ENCODE results near the gene TGM6. TPM values are rescaled to one million over a fixed set of nuclear protein-coding genes. Genes with fewer than 3 reads are reported as not detected.

The TGM6 gene
- polyA plus RNA-seq (2013, experiment 1 of 2): not detected
- not detected for polyA plus RNA-seq (2013, experiment 2 of 2)

- Histone ChIP-seq H3K27ac (ENCODE audit: low read length, poor library complexity, severe bottlenecking) (no peak within 1 kb of the TSS), H3K27me3 (ENCODE audit: control insufficient read depth in 1 of 2, insufficient read depth in 1 of 2, low read length in 2 of 2) (peaks cover 0 to 22% of the 10 kb centered on the region in 2 experiments), H3K4me1 (ENCODE audit: control insufficient read depth, insufficient read depth, low read depth, low read length) (no peaks in the 10 kb centered on the region), H3K9me3 (ENCODE audit: control insufficient read depth, low read length) (no peaks in the 10 kb centered on the region), H2BK12ac (ENCODE audit: low read length in 2 of 2) (no peak within 1 kb of the TSS), H3K23ac (ENCODE audit: low read length in 2 of 2) (no peak within 1 kb of the TSS), H2BK5ac (ENCODE audit: low read depth, low read length, poor library complexity, severe bottlenecking) (no peak within 1 kb of the TSS), H3K36me3 (ENCODE audit: control insufficient read depth in 1 of 2, insufficient read depth in 2 of 2, low read depth in 1 of 2, low read length in 2 of 2) (no peaks in the 10 kb centered on the region), H3K4me3 (ENCODE audit: insufficient read depth in 1 of 2, low read depth in 1 of 2, low read length in 2 of 2) (no peak within 1 kb of the TSS), H2BK120ac (ENCODE audit: low read depth, low read length) (no peak within 1 kb of the TSS), H4K91ac (ENCODE audit: low read length) (no peak within 1 kb of the TSS), H3K79me1 (replicated peaks; ENCODE audit: low read length, poor library complexity, severe bottlenecking) (no peaks in the 10 kb centered on the region), H4K8ac (ENCODE audit: low read length) (no peak within 1 kb of the TSS), H3K4me2 (ENCODE audit: low read length, poor library complexity, severe bottlenecking) (no peak within 1 kb of the TSS), H2AK5ac (ENCODE audit: low read length, severe bottlenecking) (no peak within 1 kb of the TSS), H3K9ac (ENCODE audit: low read length) (no peak within 1 kb of the TSS), H3K4ac (ENCODE audit: low read depth in 1 of 2, low read length in 2 of 2) (no peak within 1 kb of the TSS), H2AFZ (ENCODE audit: low read depth, low read length) (no peak within 1 kb of the TSS), H3K14ac (ENCODE audit: low read length in 2 of 2) (no peak within 1 kb of the TSS), H2BK15ac (ENCODE audit: low read depth, poor library complexity, severe bottlenecking) (no peak within 1 kb of the TSS), H3K18ac (ENCODE audit: low read depth in 1 of 2, low read length in 2 of 2) (no peak within 1 kb of the TSS)
- WGBS: 89% methylated on average over 10 of the region's 10 CpGs
- no peak for DNase-seq
Measured at GRCh38 chr20:2380601-2381000, at the start of gene TGM6. Gene TGM6, plus strand, starts transcription at chr20:2380901. Its CDS starts 68 bp downstream, at chr20:2380969.

- WGBS: 65% methylated on average over 5 of the region's 5 CpGs
Measured at GRCh38 chr20:2331106-2331505, 49.6 kb upstream of the TGM6 start.

GRCh38 chr20:2331901-2332565 lies 48.7 kb upstream of the TGM6 start:
- H3K14ac ChIP-seq (ENCODE audit: low read length in 2 of 2): no peak overlapping the region
- H3K36me3 ChIP-seq (ENCODE audit: control insufficient read depth in 1 of 2, insufficient read depth in 2 of 2, low read depth in 1 of 2, low read length in 2 of 2): no peaks in the 10 kb centered on the region
- H4K8ac ChIP-seq (ENCODE audit: low read length): no peak overlapping the region
- no peak for DNase-seq
- H2BK15ac ChIP-seq (ENCODE audit: low read depth, poor library complexity, severe bottlenecking): no peak overlapping the region
- no peak overlapping the region for H2BK120ac ChIP-seq (ENCODE audit: low read depth, low read length)
- H3K9me3 ChIP-seq (ENCODE audit: control insufficient read depth, low read length): no peaks in the 10 kb centered on the region
- no peak overlapping the region for H3K9ac ChIP-seq (ENCODE audit: low read length)
- WGBS: 85% methylated on average over 16 of the region's 17 CpGs
- no peak overlapping the region for H3K4ac ChIP-seq (ENCODE audit: low read depth in 1 of 2, low read length in 2 of 2)
- H4K91ac ChIP-seq (ENCODE audit: low read length): no peak overlapping the region
- no peaks in the 10 kb centered on the region for H3K79me1 ChIP-seq (replicated peaks; ENCODE audit: low read length, poor library complexity, severe bottlenecking)
- H2BK12ac ChIP-seq (ENCODE audit: low read length in 2 of 2): no peak overlapping the region
- H3K27ac ChIP-seq (ENCODE audit: low read length, poor library complexity, severe bottlenecking): no peak overlapping the region
- no peak overlapping the region for H3K4me3 ChIP-seq (ENCODE audit: insufficient read depth in 1 of 2, low read depth in 1 of 2, low read length in 2 of 2)
- no peak overlapping the region for H2BK5ac ChIP-seq (ENCODE audit: low read depth, low read length, poor library complexity, severe bottlenecking)
- peaks cover 2% of the 10 kb centered on the region for H3K4me1 ChIP-seq (ENCODE audit: control insufficient read depth, insufficient read depth, low read depth, low read length)
- no peak overlapping the region for H3K4me2 ChIP-seq (ENCODE audit: low read length, poor library complexity, severe bottlenecking)
- H3K18ac ChIP-seq (ENCODE audit: low read depth in 1 of 2, low read length in 2 of 2): no peak overlapping the region
- H2AFZ ChIP-seq (ENCODE audit: low read depth, low read length): no peak overlapping the region
- H3K23ac ChIP-seq (ENCODE audit: low read length in 2 of 2): no peak overlapping the region
- H3K27me3 ChIP-seq (ENCODE audit: control insufficient read depth in 1 of 2, insufficient read depth in 1 of 2, low read length in 2 of 2): peaks cover 8 to 65% of the 10 kb centered on the region in 2 experiments
- no peak overlapping the region for H2AK5ac ChIP-seq (ENCODE audit: low read length, severe bottlenecking)

More at GRCh38 chr20:2331106-2331505, 49.6 kb upstream of the TGM6 start:
- Histone ChIP-seq H2AFZ (ENCODE audit: low read depth, low read length) (no peak overlapping the region), H2BK5ac (ENCODE audit: low read depth, low read length, poor library complexity, severe bottlenecking) (no peak overlapping the region), H2BK12ac (ENCODE audit: low read length in 2 of 2) (no peak overlapping the region), H3K4me1 (ENCODE audit: control insufficient read depth, insufficient read depth, low read depth, low read length) (peaks cover 2% of the 10 kb centered on the region), H3K4me3 (ENCODE audit: insufficient read depth in 1 of 2, low read depth in 1 of 2, low read length in 2 of 2) (no peak overlapping the region), H3K14ac (ENCODE audit: low read length in 2 of 2) (no peak overlapping the region), H2AK5ac (ENCODE audit: low read length, severe bottlenecking) (no peak overlapping the region), H3K23ac (ENCODE audit: low read length in 2 of 2) (no peak overlapping the region), H4K91ac (ENCODE audit: low read length) (no peak overlapping the region), H3K4me2 (ENCODE audit: low read length, poor library complexity, severe bottlenecking) (no peak overlapping the region), H2BK120ac (ENCODE audit: low read depth, low read length) (no peak overlapping the region), H3K27me3 (ENCODE audit: control insufficient read depth in 1 of 2, insufficient read depth in 1 of 2, low read length in 2 of 2) (peaks cover 8 to 62% of the 10 kb centered on the region in 2 experiments), H4K8ac (ENCODE audit: low read length) (no peak overlapping the region), H3K9ac (ENCODE audit: low read length) (no peak overlapping the region), H3K27ac (ENCODE audit: low read length, poor library complexity, severe bottlenecking) (no peak overlapping the region), H3K36me3 (ENCODE audit: control insufficient read depth in 1 of 2, insufficient read depth in 2 of 2, low read depth in 1 of 2, low read length in 2 of 2) (no peaks in the 10 kb centered on the region), H3K9me3 (ENCODE audit: control insufficient read depth, low read length) (no peaks in the 10 kb centered on the region), H2BK15ac (ENCODE audit: low read depth, poor library complexity, severe bottlenecking) (no peak overlapping the region), H3K18ac (ENCODE audit: low read depth in 1 of 2, low read length in 2 of 2) (no peak overlapping the region), H3K79me1 (replicated peaks; ENCODE audit: low read length, poor library complexity, severe bottlenecking) (no peaks in the 10 kb centered on the region), H3K4ac (ENCODE audit: low read depth in 1 of 2, low read length in 2 of 2) (no peak overlapping the region)
- DNase-seq: no peak

DNA sequence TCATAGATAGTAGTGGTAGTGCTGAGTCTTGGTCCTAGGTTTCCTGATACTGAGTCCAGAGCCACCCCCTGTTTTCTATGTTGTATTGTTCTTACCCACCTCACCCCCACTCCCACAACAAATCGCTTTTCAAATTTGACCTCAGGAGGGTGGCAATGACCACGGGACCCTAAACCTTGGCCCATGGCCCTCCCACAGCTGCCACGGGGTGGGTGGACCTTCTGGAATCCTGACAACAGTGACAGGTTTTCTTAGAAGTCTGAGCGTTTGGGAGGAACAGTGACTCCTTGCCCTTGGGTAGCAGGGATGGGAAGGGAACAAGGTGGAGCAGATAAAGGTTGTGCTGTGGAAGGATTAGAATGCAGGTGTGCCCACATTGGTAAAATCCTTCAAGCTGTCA lies 48.0 kb upstream of the TGM6 start:
- H2BK120ac ChIP-seq (ENCODE audit: low read depth, low read length): no peak overlapping the region
- H3K36me3 ChIP-seq (ENCODE audit: control insufficient read depth in 1 of 2, insufficient read depth in 2 of 2, low read depth in 1 of 2, low read length in 2 of 2): no peaks in the 10 kb centered on the region
- H3K4me3 ChIP-seq (ENCODE audit: insufficient read depth in 1 of 2, low read depth in 1 of 2, low read length in 2 of 2): no peak overlapping the region
- DNase-seq: no peak
- no peak overlapping the region for H3K4ac ChIP-seq (ENCODE audit: low read depth in 1 of 2, low read length in 2 of 2)
- H2AFZ ChIP-seq (ENCODE audit: low read depth, low read length): no peak overlapping the region
- no peak overlapping the region for H3K4me2 ChIP-seq (ENCODE audit: low read length, poor library complexity, severe bottlenecking)
- H2AK5ac ChIP-seq (ENCODE audit: low read length, severe bottlenecking): no peak overlapping the region
- H3K27ac ChIP-seq (ENCODE audit: low read length, poor library complexity, severe bottlenecking): no peak overlapping the region
- no peaks in the 10 kb centered on the region for H3K9me3 ChIP-seq (ENCODE audit: control insufficient read depth, low read length)
- H3K23ac ChIP-seq (ENCODE audit: low read length in 2 of 2): no peak overlapping the region
- H3K9ac ChIP-seq (ENCODE audit: low read length): no peak overlapping the region
- 76% methylated on average over 4 of the region's 4 CpGs for WGBS
- no peak overlapping the region for H2BK5ac ChIP-seq (ENCODE audit: low read depth, low read length, poor library complexity, severe bottlenecking)
- H3K27me3 ChIP-seq (ENCODE audit: control insufficient read depth in 1 of 2, insufficient read depth in 1 of 2, low read length in 2 of 2): peaks cover 8 to 65% of the 10 kb centered on the region in 2 experiments
- H3K79me1 ChIP-seq (replicated peaks; ENCODE audit: low read length, poor library complexity, severe bottlenecking): no peaks in the 10 kb centered on the region
- H2BK15ac ChIP-seq (ENCODE audit: low read depth, poor library complexity, severe bottlenecking): no peak overlapping the region
- no peak overlapping the region for H3K18ac ChIP-seq (ENCODE audit: low read depth in 1 of 2, low read length in 2 of 2)
- H2BK12ac ChIP-seq (ENCODE audit: low read length in 2 of 2): no peak overlapping the region
- H3K4me1 ChIP-seq (ENCODE audit: control insufficient read depth, insufficient read depth, low read depth, low read length): peaks cover 2% of the 10 kb centered on the region
- H4K8ac ChIP-seq (ENCODE audit: low read length): no peak overlapping the region
- H4K91ac ChIP-seq (ENCODE audit: low read length): no peak overlapping the region
- H3K14ac ChIP-seq (ENCODE audit: low read length in 2 of 2): no peak overlapping the region
